DOHH2 (cell line): ENCODE results near the gene NAT9.

Experiments used
- H3F3A ChIP-seq: fragments of 200-600 bp; sonication (generic), shearing (Covaris generic); 2 replicates; pipeline ENCODE4 v1.6.0; 2016; ENCODE audit warnings: antibody characterized with exemption, mild to moderate bottlenecking; ENCODE audit not compliant: control insufficient read depth, insufficient read depth
- H3K27ac ChIP-seq: fragments of 200-600 bp; sonication (generic); 2 replicates; pipeline ENCODE4 v1.5.1; 2014; ENCODE audit warnings: low read depth, mild to moderate bottlenecking, low read length, moderate library complexity
- H3K27me3 ChIP-seq: fragments of 200-600 bp; sonication (generic); 2 replicates; pipeline ENCODE4 v1.6.1; 2014; ENCODE audit warnings: mild to moderate bottlenecking, low read length, mixed read lengths; ENCODE audit not compliant: control insufficient read depth
- H3K36me3 ChIP-seq: fragments of 200-600 bp; sonication (generic); 2 replicates; pipeline ENCODE4 v1.6.1; 2014; ENCODE audit warnings: mild to moderate bottlenecking, low read length, moderate library complexity, mixed read lengths; ENCODE audit not compliant: control insufficient read depth
- H3K4me1 ChIP-seq: fragments of 200-600 bp; sonication (generic); 2 replicates; pipeline ENCODE4 v1.6.1; 2014; ENCODE audit warnings: mild to moderate bottlenecking, low read length, mixed read lengths; ENCODE audit not compliant: control insufficient read depth
- H3K4me2 ChIP-seq: fragments of 200-600 bp; sonication (generic); 2 replicates; pipeline ENCODE4 v1.6.0; 2014; ENCODE audit warnings: mild to moderate bottlenecking, low read length, moderate library complexity
- H3K4me3 ChIP-seq: fragments of 200-600 bp; sonication (generic); 2 replicates; pipeline ENCODE4 v1.5.1; 2014; ENCODE audit warnings: mild to moderate bottlenecking, low read length, mixed read lengths
- H3K79me2 ChIP-seq: fragments of 200-600 bp; sonication (generic); 2 replicates; pipeline ENCODE4 v1.6.1; 2014; ENCODE audit warnings: mild to moderate bottlenecking, low read length, mixed read lengths; ENCODE audit not compliant: control insufficient read depth
- H3K9me2 ChIP-seq: fragments of 200-600 bp; sonication (generic); replicated peaks from 2 replicates; pipeline ENCODE4 v1.6.1; 2014; ENCODE audit warnings: mild to moderate bottlenecking, low read length, mixed read lengths; ENCODE audit not compliant: control insufficient read depth
- H3K9me3 ChIP-seq: fragments of 200-600 bp; sonication (generic); 2 replicates; pipeline ENCODE4 v1.6.1; 2014; ENCODE audit warnings: antibody characterized with exemption, low read length, mixed read lengths; ENCODE audit not compliant: control insufficient read depth, insufficient read depth
- H4K20me1 ChIP-seq: fragments of 200-600 bp; sonication (generic); 2 replicates; pipeline ENCODE4 v1.6.0; 2014; ENCODE audit warnings: low read depth, mild to moderate bottlenecking, antibody characterized with exemption, low read length, moderate library complexity; ENCODE audit not compliant: control insufficient read depth, insufficient read depth
- CTCF ChIP-seq: fragments of 200-600 bp; sonication (generic); IDR thresholded peaks from one replicate; pipeline ENCODE4 v1.5.1; 2014; ENCODE audit warnings: antibody characterized with exemption, mild to moderate bottlenecking, low read depth, low read length; ENCODE audit not compliant: poor library complexity, severe bottlenecking
- EZH2phosphoT487 ChIP-seq: fragments of 200-600 bp; sonication (generic); IDR thresholded peaks from 2 replicates; pipeline ENCODE4 v1.6.1; 2017; ENCODE audit warnings: borderline replicate concordance, mild to moderate bottlenecking, antibody characterized with exemption, low read length, moderate library complexity, mixed read lengths

The NAT9 gene

GRCh38 chr17:74749279-74750038 lies 26.7 kb downstream of the NAT9 start:
- Histone ChIP-seq H3F3A (no peaks in the 10 kb centered on the region; the same call in 1 of the 2 replicates), H3K4me1 (peaks cover 31% of the 10 kb centered on the region), H3K4me3 (peak overlapping the region; percentile 88), H4K20me1 (peaks cover 17% of the 10 kb centered on the region), H3K9me2 (no peaks in the 10 kb centered on the region), H3K36me3 (peaks cover 6% of the 10 kb centered on the region), H3K27me3 (no peaks in the 10 kb centered on the region), H3K9me3 (no peaks in the 10 kb centered on the region), H3K27ac (no peak overlapping the region), H3K79me2 (peaks cover 47% of the 10 kb centered on the region), H3K4me2 (peak overlapping the region; percentile 74)
- TF ChIP-seq EZH2phosphoT487: no peak
- no peak for TF ChIP-seq CTCF

- no peaks in the 10 kb centered on the region for H3K9me3 ChIP-seq
- H3K4me1 ChIP-seq: peaks cover 34% of the 10 kb centered on the region
- H4K20me1 ChIP-seq: peaks cover 17% of the 10 kb centered on the region
- H3K36me3 ChIP-seq: peaks cover 6% of the 10 kb centered on the region
- no peak for TF ChIP-seq EZH2phosphoT487
- peak; percentile 55 for TF ChIP-seq CTCF
- no peaks in the 10 kb centered on the region for H3K27me3 ChIP-seq
- H3K4me2 ChIP-seq: peak within 1 kb of the TSS; percentile 74
- H3K9me2 ChIP-seq: no peaks in the 10 kb centered on the region
- H3F3A ChIP-seq: no peaks in the 10 kb centered on the region; the same call in 1 of the 2 replicates
- peak within 1 kb of the TSS; percentile 51 for H3K27ac ChIP-seq
- peak within 1 kb of the TSS; percentile 88 for H3K4me3 ChIP-seq
- peaks cover 47% of the 10 kb centered on the region for H3K79me2 ChIP-seq
Measured at GRCh38 chr17:74748529-74749278, 27.4 kb downstream of the NAT9 start, which contains the start of gene NHERF1. NHERF1 (plus strand) TSS chr17:74748628; CDS start chr17:74748847, 219 bp downstream.

DNA sequence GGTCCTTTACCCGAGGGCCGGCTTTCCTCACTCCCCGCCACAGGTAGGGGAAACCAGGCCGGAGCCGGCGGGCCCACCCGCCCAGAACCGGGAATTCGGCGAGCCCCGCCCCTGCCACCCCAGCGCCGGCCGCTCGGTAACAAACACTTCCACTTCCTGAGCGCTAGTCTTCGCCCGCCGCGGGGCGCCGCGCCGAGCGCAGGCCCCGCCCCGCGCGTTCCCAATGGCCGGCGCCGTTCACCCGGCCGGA lies 27.9 kb downstream of the NAT9 start:
- peaks cover 17% of the 10 kb centered on the region for H4K20me1 ChIP-seq
- H3K36me3 ChIP-seq: peaks cover 6% of the 10 kb centered on the region
- no peaks in the 10 kb centered on the region for H3K9me2 ChIP-seq
- peak overlapping the region; percentile 74 for H3K4me2 ChIP-seq
- H3K4me3 ChIP-seq: peak overlapping the region; percentile 88
- TF ChIP-seq EZH2phosphoT487 (no peak), CTCF (no peak)
- no peaks in the 10 kb centered on the region; the same call in 1 of the 2 replicates for H3F3A ChIP-seq
- no peak overlapping the region for H3K27ac ChIP-seq
- H3K79me2 ChIP-seq: peaks cover 44% of the 10 kb centered on the region
- no peaks in the 10 kb centered on the region for H3K27me3 ChIP-seq
- peaks cover 39% of the 10 kb centered on the region for H3K4me1 ChIP-seq
- no peaks in the 10 kb centered on the region for H3K9me3 ChIP-seq
